Lung (tissue), 12 donors: ENCODE data around the gene CDH4. TPM values are rescaled to one million over a fixed set of nuclear protein-coding genes. Genes with fewer than 3 reads are reported as not detected.

ENCODE experiments used
- ATAC-seq: fragments of 200-7000 bp; cut with Tn5 transposase; one replicate; pipeline ENCODE4 v1.9.1; 2020; ENCODE audit warnings: moderate number of reproducible peaks; ENCODE audit not compliant: insufficient read depth, low FRiP score
- DNase-seq, 3 donors: peaks; one replicate each; pipeline ENCODE4 v3.0.0-alpha.2; 2013 to 2017
- H3K27ac ChIP-seq, 2 donors: one replicate each; pipeline ENCODE4 v1.5.1; 2013; ENCODE audit warnings: mild to moderate bottlenecking in 2 of 2, moderate library complexity in 2 of 2, control low read depth in 1 of 2, inconsistent platforms in 1 of 2, low read depth in 1 of 2, low read length in 1 of 2
- H3K27me3 ChIP-seq, 3 donors: one replicate each; pipeline ENCODE4 v1.5.1; 2013; ENCODE audit warnings: low read length in 2 of 3; ENCODE audit not compliant: control insufficient read depth in 3 of 3, insufficient read depth in 3 of 3
- H3K36me3 ChIP-seq, 4 donors: one replicate each; pipeline ENCODE4 v1.5.1; 2013; ENCODE audit warnings: low read length in 4 of 4, mild to moderate bottlenecking in 1 of 4, moderate library complexity in 1 of 4; ENCODE audit not compliant: control insufficient read depth in 4 of 4, insufficient read depth in 4 of 4
- H3K4me1 ChIP-seq, 5 donors: one replicate each; pipeline ENCODE4 v1.5.1; 2013; ENCODE audit warnings: low read length in 5 of 5, mild to moderate bottlenecking in 2 of 5, moderate library complexity in 1 of 5; ENCODE audit not compliant: control insufficient read depth in 5 of 5, insufficient read depth in 5 of 5
- H3K4me3 ChIP-seq: one replicate; pipeline ENCODE4 v1.5.1; 2013; ENCODE audit warnings: mild to moderate bottlenecking, control low read depth, moderate library complexity
- H3K9ac ChIP-seq, 2 donors: one replicate each; pipeline ENCODE4 v1.5.1; 2013; ENCODE audit warnings: low read length in 2 of 2, control low read depth in 1 of 2; ENCODE audit not compliant: insufficient read depth in 1 of 2
- H3K9me3 ChIP-seq, 4 donors: one replicate each; pipeline ENCODE4 v1.5.1; 2013; ENCODE audit warnings: low read length in 3 of 4, mild to moderate bottlenecking in 1 of 4, moderate library complexity in 1 of 4; ENCODE audit not compliant: control insufficient read depth in 4 of 4, insufficient read depth in 3 of 4
- WGBS, 2 donors: extraction: QIAGEN DNeasy Blood & Tissue Kit; methylation state at CpG; one replicate each; pipeline ENCODE4 v1.1.7; 2013; 5-methylcytosine and 5-hydroxymethylcytosine counted together
- polyA plus RNA-seq, 2 donors: library from polyadenylated mRNA; stranded (reverse); fragments of 200-250 nt; gene quantifications; one replicate each; pipeline ENCODE4 v1.2.1, GENCODE V29; 2013
- total RNA-seq, 2 donors: library from RNA; depleted of rRNA in 1 of 2; stranded (reverse); fragments of >200 nt in 1 of 2; gene quantifications; one replicate each; pipeline ENCODE4 v1.2.1, GENCODE V29; 2014 to 2021
- TF ChIP-seq, protein P1 (sequence below): IDR thresholded peaks from 2 replicates; pipeline ENCODE4 v1.5.1; 2012; ENCODE audit warnings: mild to moderate bottlenecking; ENCODE audit errors: control extremely low read depth, extremely low read depth
- donor health status: control.
- donor health status: control.
- donor health status: Bipolar disorder and iron deficiency.
- donor health status: healthy.
- donor health status: DM: yes; HTN: yes; CAD: no.

CDH4 gene
- total and polyA plus RNA-seq, 4 donors, result 0.10 to 2.1 (median 0.34) TPM

- Histone ChIP-seq H3K9me3 (peaks cover 0 to 1% (median 0%) of the 10 kb centered on the region in 4 donors), H3K4me3 (no peak overlapping the region), H3K4me1 (no peaks in the 10 kb centered on the region), H3K27ac (no peak overlapping the region), H3K36me3 (no peaks in the 10 kb centered on the region), H3K9ac (no peak overlapping the region), H3K27me3 (peaks cover 0 to 20% (median 0%) of the 10 kb centered on the region in 3 donors)
- TF ChIP-seq, protein P1, sequence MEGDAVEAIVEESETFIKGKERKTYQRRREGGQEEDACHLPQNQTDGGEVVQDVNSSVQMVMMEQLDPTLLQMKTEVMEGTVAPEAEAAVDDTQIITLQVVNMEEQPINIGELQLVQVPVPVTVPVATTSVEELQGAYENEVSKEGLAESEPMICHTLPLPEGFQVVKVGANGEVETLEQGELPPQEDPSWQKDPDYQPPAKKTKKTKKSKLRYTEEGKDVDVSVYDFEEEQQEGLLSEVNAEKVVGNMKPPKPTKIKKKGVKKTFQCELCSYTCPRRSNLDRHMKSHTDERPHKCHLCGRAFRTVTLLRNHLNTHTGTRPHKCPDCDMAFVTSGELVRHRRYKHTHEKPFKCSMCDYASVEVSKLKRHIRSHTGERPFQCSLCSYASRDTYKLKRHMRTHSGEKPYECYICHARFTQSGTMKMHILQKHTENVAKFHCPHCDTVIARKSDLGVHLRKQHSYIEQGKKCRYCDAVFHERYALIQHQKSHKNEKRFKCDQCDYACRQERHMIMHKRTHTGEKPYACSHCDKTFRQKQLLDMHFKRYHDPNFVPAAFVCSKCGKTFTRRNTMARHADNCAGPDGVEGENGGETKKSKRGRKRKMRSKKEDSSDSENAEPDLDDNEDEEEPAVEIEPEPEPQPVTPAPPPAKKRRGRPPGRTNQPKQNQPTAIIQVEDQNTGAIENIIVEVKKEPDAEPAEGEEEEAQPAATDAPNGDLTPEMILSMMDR, result no peak
- 75 to 90% methylated on average over 17 of the region's 17 CpGs for WGBS, 2 donors
- no peak for ATAC-seq
- DNase-seq, result no peak
Measured at GRCh38 chr20:61359254-61359653, 107.2 kb downstream of the CDH4 start.

- Histone ChIP-seq H3K4me3 (no peak overlapping the region), H3K27me3 (peaks cover 0 to 20% (median 0%) of the 10 kb centered on the region in 3 donors), H3K36me3 (no peaks in the 10 kb centered on the region), H3K4me1 (no peaks in the 10 kb centered on the region), H3K9ac (no peak overlapping the region), H3K9me3 (peaks cover 0 to 1% (median 0%) of the 10 kb centered on the region in 4 donors), H3K27ac (no peak overlapping the region)
- TF ChIP-seq, protein P1, result no peak
- 75 to 84% methylated on average over 9 of the region's 9 CpGs for WGBS, 2 donors
- DNase-seq (no peak), ATAC-seq (no peak)
Measured at GRCh38 chr20:61360296-61360695, 108.2 kb downstream of the CDH4 start.

GRCh38 chr20:61360940-61361339 lies 108.9 kb downstream of the CDH4 start:
- Histone ChIP-seq H3K4me1 (no peaks in the 10 kb centered on the region), H3K27ac (no peak overlapping the region)
- 72 to 91% methylated on average over 8 of the region's 8 CpGs for WGBS, 2 donors

More at GRCh38 chr20:61360940-61361339, 108.9 kb downstream of the CDH4 start:
- DNase-seq, result no peak
- Histone ChIP-seq H3K4me3 (no peak overlapping the region), H3K27me3 (peaks cover 0 to 14% (median 0%) of the 10 kb centered on the region in 3 donors), H3K9ac (no peak overlapping the region), H3K36me3 (no peaks in the 10 kb centered on the region), H3K9me3 (peaks cover 0 to 5% (median 0%) of the 10 kb centered on the region in 4 donors)
- no peak for ATAC-seq
- TF ChIP-seq, protein P1, result no peak
